ENCODE data around the gene HSD11B1. TPM values are rescaled to one million over a fixed set of nuclear protein-coding genes. Genes with fewer than 3 reads are reported as not detected.

The HSD11B1 gene
- total and polyA plus RNA-seq, 2 donors (not counting 1 experiment from before 2014, with no cell fraction given) = 7.1 to 31.5 TPM

DNA sequence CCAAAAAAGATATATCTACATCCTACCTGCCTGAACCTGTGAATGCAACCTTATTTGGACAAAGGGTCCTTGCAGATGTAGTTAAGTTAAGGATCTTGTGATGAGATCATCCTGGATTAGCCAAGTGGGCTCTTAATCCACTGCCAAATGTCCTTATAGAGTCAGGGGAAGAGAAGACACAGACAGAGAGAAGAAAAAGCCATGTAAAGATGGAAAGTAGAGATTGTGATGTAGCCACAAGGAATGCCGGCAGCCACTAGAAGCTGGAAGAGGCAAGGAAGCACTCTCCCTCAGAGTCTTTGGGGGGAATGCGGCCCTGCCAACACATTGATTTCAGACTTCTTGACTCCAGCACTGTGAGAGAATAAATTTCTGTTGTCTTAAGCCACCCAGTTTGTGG, 16.2 kb downstream of the HSD11B1 start:
- H4K20me1 ChIP-seq (ENCODE audit: control insufficient read depth, extremely low read depth, insufficient read depth, low read length) = no peaks in the 10 kb centered on the region
- H3K36me3 ChIP-seq (ENCODE audit: control insufficient read depth, insufficient read depth, low read length) = no peaks in the 10 kb centered on the region
- H3K9ac ChIP-seq (ENCODE audit: insufficient read depth, low read length) = no peak overlapping the region
- no peaks in the 10 kb centered on the region for H3K9me3 ChIP-seq (ENCODE audit: control insufficient read depth, insufficient read depth, low read depth, low read length)
- no peak overlapping the region for H2AFZ ChIP-seq (ENCODE audit: low read length)
- TF ChIP-seq EZH2 (IDR thresholded peaks at IDR 0.05; ENCODE audit: low read length, missing control alignments) = no peak
- no peaks in the 10 kb centered on the region for H3K79me2 ChIP-seq (ENCODE audit: control insufficient read depth, insufficient read depth, low read length)
- H3K4me3 ChIP-seq (replicated peaks in 1 of 4; ENCODE audit: control extremely low read depth in 1 of 4, insufficient read depth in 1 of 4, low read depth in 3 of 4, low read length in 4 of 4) = no peak overlapping the region
- H3K4me2 ChIP-seq (ENCODE audit: extremely low read depth, insufficient read depth, low read length) = peak overlapping the region; percentile 1
- no peaks in the 10 kb centered on the region for H3K27me3 ChIP-seq (ENCODE audit: control insufficient read depth, insufficient read depth, low read length)
- peak in 1 of 2 donors; percentile 55 for DNase-seq (ENCODE audit: low read depth in 2 of 2)
- H3K4me1 ChIP-seq (ENCODE audit: control insufficient read depth, extremely low read depth, insufficient read depth, low read length) = no peaks in the 10 kb centered on the region
- no peak overlapping the region for H3K27ac ChIP-seq (ENCODE audit: insufficient read depth, low read length)

DNA sequence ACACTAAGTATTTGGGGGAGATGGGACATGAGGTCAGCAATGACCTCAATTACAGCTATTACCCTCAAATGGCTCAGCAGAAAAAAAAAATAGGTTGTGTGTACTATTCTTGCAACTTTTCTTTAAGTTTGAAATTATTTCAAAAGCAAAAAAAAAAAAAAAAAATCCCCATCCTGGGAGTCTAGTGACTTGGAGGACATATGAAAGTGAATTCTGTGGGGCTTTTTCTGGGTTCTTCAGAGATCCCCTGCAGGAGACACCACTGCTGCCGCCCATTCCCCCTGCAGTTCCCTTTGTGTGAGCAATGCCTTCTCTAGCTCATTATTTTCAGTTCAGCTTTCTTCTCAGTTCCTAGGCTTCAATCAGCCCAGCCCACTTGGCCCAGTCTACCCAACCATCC, 16.7 kb downstream of the HSD11B1 start:
- H3K4me3 ChIP-seq (replicated peaks in 1 of 4; ENCODE audit: control extremely low read depth in 1 of 4, insufficient read depth in 1 of 4, low read depth in 3 of 4, low read length in 4 of 4) = no peak overlapping the region
- H3K27ac ChIP-seq (ENCODE audit: insufficient read depth, low read length) = no peak overlapping the region
- no peak overlapping the region for H3K9ac ChIP-seq (ENCODE audit: insufficient read depth, low read length)
- DNase-seq (ENCODE audit: low read depth in 2 of 2) = peak in 1 of 2 donors; percentile 31
- TF ChIP-seq, protein P1, sequence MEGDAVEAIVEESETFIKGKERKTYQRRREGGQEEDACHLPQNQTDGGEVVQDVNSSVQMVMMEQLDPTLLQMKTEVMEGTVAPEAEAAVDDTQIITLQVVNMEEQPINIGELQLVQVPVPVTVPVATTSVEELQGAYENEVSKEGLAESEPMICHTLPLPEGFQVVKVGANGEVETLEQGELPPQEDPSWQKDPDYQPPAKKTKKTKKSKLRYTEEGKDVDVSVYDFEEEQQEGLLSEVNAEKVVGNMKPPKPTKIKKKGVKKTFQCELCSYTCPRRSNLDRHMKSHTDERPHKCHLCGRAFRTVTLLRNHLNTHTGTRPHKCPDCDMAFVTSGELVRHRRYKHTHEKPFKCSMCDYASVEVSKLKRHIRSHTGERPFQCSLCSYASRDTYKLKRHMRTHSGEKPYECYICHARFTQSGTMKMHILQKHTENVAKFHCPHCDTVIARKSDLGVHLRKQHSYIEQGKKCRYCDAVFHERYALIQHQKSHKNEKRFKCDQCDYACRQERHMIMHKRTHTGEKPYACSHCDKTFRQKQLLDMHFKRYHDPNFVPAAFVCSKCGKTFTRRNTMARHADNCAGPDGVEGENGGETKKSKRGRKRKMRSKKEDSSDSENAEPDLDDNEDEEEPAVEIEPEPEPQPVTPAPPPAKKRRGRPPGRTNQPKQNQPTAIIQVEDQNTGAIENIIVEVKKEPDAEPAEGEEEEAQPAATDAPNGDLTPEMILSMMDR (conservative IDR thresholded peaks at IDR 0.05 in 1 of 2, IDR thresholded peaks at IDR 0.05 in 1 of 2; ENCODE audit: low read depth in 1 of 2, low read length in 2 of 2) = no peak
- no peak for TF ChIP-seq EZH2 (IDR thresholded peaks at IDR 0.05; ENCODE audit: low read length, missing control alignments)
- no peaks in the 10 kb centered on the region for H3K4me1 ChIP-seq (ENCODE audit: control insufficient read depth, extremely low read depth, insufficient read depth, low read length)
- no peaks in the 10 kb centered on the region for H3K27me3 ChIP-seq (ENCODE audit: control insufficient read depth, insufficient read depth, low read length)
- no peaks in the 10 kb centered on the region for H3K9me3 ChIP-seq (ENCODE audit: control insufficient read depth, insufficient read depth, low read depth, low read length)
- no peaks in the 10 kb centered on the region for H3K79me2 ChIP-seq (ENCODE audit: control insufficient read depth, insufficient read depth, low read length)
- no peaks in the 10 kb centered on the region for H4K20me1 ChIP-seq (ENCODE audit: control insufficient read depth, extremely low read depth, insufficient read depth, low read length)
- H3K4me2 ChIP-seq (ENCODE audit: extremely low read depth, insufficient read depth, low read length) = no peak overlapping the region
- H3K36me3 ChIP-seq (ENCODE audit: control insufficient read depth, insufficient read depth, low read length) = no peaks in the 10 kb centered on the region
- H2AFZ ChIP-seq (ENCODE audit: low read length) = no peak overlapping the region

DNA sequence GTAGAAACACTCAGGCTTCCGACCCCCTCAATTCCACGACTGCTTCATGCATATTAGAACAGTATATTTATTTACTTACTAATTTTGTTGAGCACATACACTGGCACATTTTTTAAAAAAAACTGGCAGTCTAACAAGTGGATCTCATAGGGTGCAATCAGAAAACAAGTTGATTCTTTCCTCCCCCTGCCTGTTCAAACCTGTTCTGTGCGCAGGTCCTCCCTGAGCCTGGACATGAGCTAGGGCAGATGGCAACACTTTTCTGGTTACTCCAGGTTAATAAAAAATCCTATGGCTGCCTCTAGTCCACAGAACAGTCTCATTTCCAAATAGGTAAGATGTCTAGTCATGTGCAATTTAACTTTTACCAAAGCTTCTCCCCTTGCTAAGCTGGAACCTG, 18.6 kb downstream of the HSD11B1 start:
- no peak for TF ChIP-seq EZH2 (IDR thresholded peaks at IDR 0.05; ENCODE audit: low read length, missing control alignments)
- TF ChIP-seq, protein P1 (conservative IDR thresholded peaks at IDR 0.05 in 1 of 2, IDR thresholded peaks at IDR 0.05 in 1 of 2; ENCODE audit: low read depth in 1 of 2, low read length in 2 of 2) = no peak
- H3K27me3 ChIP-seq (ENCODE audit: control insufficient read depth, insufficient read depth, low read length) = no peaks in the 10 kb centered on the region

More for the DNA sequence above, 18.6 kb downstream of the HSD11B1 start:
- no peak overlapping the region for H3K4me3 ChIP-seq (replicated peaks in 1 of 4; ENCODE audit: control extremely low read depth in 1 of 4, insufficient read depth in 1 of 4, low read depth in 3 of 4, low read length in 4 of 4)
- no peaks in the 10 kb centered on the region for H3K36me3 ChIP-seq (ENCODE audit: control insufficient read depth, insufficient read depth, low read length)
- H3K79me2 ChIP-seq (ENCODE audit: control insufficient read depth, insufficient read depth, low read length) = no peaks in the 10 kb centered on the region
- no peak overlapping the region for H3K27ac ChIP-seq (ENCODE audit: insufficient read depth, low read length)
- no peak overlapping the region for H2AFZ ChIP-seq (ENCODE audit: low read length)
- no peaks in the 10 kb centered on the region for H3K4me1 ChIP-seq (ENCODE audit: control insufficient read depth, extremely low read depth, insufficient read depth, low read length)
- no peaks in the 10 kb centered on the region for H4K20me1 ChIP-seq (ENCODE audit: control insufficient read depth, extremely low read depth, insufficient read depth, low read length)
- no peak for DNase-seq (ENCODE audit: low read depth in 2 of 2)
- no peak overlapping the region for H3K4me2 ChIP-seq (ENCODE audit: extremely low read depth, insufficient read depth, low read length)
- no peak overlapping the region for H3K9ac ChIP-seq (ENCODE audit: insufficient read depth, low read length)
- H3K9me3 ChIP-seq (ENCODE audit: control insufficient read depth, insufficient read depth, low read depth, low read length) = no peaks in the 10 kb centered on the region
